GM13977 (cell line): ENCODE measurements around the gene PABPC1L.

ENCODE experiments used
- DNase-seq: peaks from one replicate; pipeline ENCODE4 v3.0.0; 2012; ENCODE audit warnings: low spot score
- in situ Hi-C: fragments of 300-500 bp; cut with MboI; formaldehyde crosslinking; loops from one replicate; pipeline ENCODE4 v1.12.0; 2022; ENCODE audit warnings: low sequenced_read_pairs, low pct_unique_long_range_greater_than_20kb, mixed read lengths, inconsistent platforms; ENCODE audit not compliant: unreplicated experiment
- TF ChIP-seq, protein P1 (sequence below): IDR thresholded peaks from 2 replicates; pipeline ENCODE4 v1.5.1; 2012; ENCODE audit warnings: mild to moderate bottlenecking, control low read depth; ENCODE audit not compliant: insufficient read depth; ENCODE audit errors: extremely low read depth, missing control alignments

Gene PABPC1L

DNA sequence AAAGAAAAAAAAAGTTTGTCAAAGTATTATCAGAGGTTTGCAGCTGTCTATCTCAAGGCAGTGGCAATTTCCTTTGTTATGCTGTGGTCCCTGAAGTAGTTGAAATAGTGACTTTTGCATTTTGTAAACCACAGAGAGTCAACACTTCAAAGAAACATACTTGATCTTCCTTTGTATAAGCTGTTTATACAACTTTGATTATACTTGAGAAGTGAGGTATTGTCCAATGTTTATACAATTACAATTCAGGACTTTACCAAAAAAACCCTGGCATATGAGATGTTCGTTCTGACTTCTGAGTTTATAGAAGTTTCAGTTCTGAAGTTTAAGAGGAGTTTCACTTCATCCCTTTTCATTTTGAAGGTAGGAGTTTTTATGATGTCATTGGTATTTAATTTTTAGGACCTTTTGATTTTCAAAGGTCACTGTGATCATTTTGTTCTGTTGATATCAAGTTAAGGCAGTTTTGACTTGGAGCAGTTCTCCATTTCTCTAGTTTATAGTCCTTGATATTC is 60.4 kb downstream of the PABPC1L start:
- no peak for DNase-seq
- TF ChIP-seq, protein P1, sequence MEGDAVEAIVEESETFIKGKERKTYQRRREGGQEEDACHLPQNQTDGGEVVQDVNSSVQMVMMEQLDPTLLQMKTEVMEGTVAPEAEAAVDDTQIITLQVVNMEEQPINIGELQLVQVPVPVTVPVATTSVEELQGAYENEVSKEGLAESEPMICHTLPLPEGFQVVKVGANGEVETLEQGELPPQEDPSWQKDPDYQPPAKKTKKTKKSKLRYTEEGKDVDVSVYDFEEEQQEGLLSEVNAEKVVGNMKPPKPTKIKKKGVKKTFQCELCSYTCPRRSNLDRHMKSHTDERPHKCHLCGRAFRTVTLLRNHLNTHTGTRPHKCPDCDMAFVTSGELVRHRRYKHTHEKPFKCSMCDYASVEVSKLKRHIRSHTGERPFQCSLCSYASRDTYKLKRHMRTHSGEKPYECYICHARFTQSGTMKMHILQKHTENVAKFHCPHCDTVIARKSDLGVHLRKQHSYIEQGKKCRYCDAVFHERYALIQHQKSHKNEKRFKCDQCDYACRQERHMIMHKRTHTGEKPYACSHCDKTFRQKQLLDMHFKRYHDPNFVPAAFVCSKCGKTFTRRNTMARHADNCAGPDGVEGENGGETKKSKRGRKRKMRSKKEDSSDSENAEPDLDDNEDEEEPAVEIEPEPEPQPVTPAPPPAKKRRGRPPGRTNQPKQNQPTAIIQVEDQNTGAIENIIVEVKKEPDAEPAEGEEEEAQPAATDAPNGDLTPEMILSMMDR = no peak
- in situ Hi-C loops = no loop called here

DNA sequence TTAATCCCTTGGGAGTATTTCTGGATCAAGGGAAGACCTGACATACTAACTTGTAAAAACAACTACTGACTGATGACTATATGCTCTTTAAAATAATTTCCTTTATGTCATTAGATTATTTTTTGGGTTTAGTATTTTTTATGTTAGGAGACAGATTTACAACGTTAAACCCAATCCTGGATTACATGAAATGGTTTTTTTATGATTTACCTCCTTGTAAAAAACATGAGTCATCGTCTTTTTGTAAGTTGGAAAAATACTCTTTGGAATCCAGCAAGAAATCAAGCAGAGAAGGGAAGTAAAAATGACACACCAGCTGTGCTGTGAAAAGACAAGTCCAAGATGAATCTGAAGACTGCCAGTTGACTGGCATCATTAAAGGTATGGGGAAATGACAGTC is 63.2 kb downstream of the PABPC1L start:
- TF ChIP-seq, protein P1 = no peak
- in situ Hi-C loops = no loop called here
- no peak for DNase-seq

- DNase-seq = no peak
- TF ChIP-seq, protein P1 = no peak
- in situ Hi-C loops = no loop called here
These were observed 66.8 kb downstream of the PABPC1L start for GRCh38 chr20:44976698-44977097.

GRCh38 chr20:44979090-44979621 is 69.3 kb downstream of the PABPC1L start:
- TF ChIP-seq, protein P1 = no peak
- in situ Hi-C loops = no loop called here
- peak; percentile 45 for DNase-seq

GRCh38 chr20:44981736-44982406 is 72.0 kb downstream of the PABPC1L start:
- no peak for DNase-seq
- in situ Hi-C loops = no loop called here
- TF ChIP-seq, protein P1 = no peak

DNA sequence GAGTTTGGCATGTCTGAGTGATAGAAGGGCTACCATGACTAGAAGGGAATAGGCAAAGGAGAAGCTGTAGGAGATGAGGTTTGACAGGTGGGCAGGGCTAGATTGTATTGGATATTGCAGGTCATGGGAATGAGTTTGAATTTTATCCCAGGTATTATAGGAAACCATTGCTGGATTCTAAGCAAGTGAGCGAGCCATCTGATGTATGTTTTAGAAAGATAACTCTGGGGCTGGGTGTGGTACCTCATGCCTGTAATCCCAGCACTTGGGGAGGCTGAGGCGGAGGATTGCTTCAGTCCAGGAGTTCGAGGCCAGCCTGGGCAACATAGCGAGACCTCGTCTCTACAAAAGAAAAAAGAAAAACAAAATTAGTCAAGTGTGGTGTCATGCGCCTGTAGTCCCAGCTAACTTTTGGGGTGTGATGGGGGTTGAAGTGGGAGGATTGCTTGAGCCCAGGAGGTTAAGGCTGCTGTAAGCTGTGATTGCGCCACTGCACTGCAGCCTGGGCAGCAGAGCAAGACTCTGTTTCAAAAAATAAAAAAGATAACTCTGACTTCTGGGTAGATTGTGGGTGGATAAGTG is 73.3 kb downstream of the PABPC1L start:
- DNase-seq = no peak
- in situ Hi-C loops = no loop called here
- TF ChIP-seq, protein P1 = no peak
